SK-N-SH treated with all-trans-retinoic acid at 6 μM for 48 hours (cell line): ENCODE data around the gene MAP3K10.

Experiments used
- ESRRG ChIP-seq: fragments of 250-450 bp; sonication (Bioruptor Pico); IDR thresholded peaks from 2 replicates; pipeline ENCODE4 v1.6.1; 2021; ENCODE audit warnings: mild to moderate bottlenecking
- TF ChIP-seq, protein P1 (sequence below): fragments of 250-450 bp; sonication (Bioruptor Pico); IDR thresholded peaks from 2 replicates; pipeline ENCODE4 v1.8.0; 2021; ENCODE audit warnings: low read depth, mild to moderate bottlenecking, moderate library complexity, borderline replicate concordance
- TF ChIP-seq, protein P2 (sequence below): fragments of 250-450 bp; sonication (Bioruptor Pico); IDR thresholded peaks from 2 replicates; pipeline ENCODE4 v1.8.0; 2020; ENCODE audit warnings: mild to moderate bottlenecking, moderate library complexity, borderline replicate concordance

DNA sequence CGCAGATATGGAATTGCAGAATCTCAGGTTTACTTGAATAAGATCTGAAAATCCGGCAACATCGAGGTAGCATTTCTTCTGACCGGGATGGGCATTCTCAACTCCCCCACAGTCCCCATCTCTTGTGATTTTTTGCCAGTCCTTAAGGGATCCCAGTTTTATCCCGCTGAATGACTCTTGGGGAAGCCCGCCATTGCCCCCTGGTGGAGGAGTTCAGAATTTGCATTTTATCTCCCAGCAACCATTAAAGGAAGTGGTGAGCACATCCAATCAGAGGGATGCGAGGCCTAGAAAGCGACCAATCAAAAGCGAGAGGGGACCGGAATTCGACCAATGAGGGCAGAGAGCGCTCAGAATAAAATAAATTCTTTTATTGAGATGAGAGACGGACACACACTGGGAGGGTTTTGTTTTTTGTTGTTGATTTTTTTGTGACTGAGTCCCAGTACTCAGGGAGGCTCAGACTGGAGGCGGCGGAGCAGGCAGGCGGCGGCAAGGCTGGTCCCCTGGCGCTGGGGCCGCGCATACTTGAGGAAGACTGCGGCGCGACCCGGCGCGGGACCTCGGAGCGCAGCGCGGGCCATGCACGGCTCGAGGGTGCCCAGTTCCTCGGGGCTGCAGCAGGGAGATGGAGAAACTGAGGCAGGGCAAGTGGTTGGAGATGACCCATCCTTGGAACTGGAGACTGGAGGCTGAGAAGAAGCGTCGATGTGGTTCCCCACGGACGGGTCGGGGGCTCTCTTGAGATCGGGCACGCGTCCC is 30.8 kb downstream of the MAP3K10 start:
- TF ChIP-seq, protein P1, sequence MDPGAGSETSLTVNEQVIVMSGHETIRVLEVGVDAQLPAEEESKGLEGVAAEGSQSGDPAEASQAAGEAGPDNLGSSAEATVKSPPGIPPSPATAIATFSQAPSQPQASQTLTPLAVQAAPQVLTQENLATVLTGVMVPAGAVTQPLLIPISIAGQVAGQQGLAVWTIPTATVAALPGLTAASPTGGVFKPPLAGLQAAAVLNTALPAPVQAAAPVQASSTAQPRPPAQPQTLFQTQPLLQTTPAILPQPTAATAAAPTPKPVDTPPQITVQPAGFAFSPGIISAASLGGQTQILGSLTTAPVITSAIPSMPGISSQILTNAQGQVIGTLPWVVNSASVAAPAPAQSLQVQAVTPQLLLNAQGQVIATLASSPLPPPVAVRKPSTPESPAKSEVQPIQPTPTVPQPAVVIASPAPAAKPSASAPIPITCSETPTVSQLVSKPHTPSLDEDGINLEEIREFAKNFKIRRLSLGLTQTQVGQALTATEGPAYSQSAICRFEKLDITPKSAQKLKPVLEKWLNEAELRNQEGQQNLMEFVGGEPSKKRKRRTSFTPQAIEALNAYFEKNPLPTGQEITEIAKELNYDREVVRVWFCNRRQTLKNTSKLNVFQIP: no peak
- TF ChIP-seq, protein P2, sequence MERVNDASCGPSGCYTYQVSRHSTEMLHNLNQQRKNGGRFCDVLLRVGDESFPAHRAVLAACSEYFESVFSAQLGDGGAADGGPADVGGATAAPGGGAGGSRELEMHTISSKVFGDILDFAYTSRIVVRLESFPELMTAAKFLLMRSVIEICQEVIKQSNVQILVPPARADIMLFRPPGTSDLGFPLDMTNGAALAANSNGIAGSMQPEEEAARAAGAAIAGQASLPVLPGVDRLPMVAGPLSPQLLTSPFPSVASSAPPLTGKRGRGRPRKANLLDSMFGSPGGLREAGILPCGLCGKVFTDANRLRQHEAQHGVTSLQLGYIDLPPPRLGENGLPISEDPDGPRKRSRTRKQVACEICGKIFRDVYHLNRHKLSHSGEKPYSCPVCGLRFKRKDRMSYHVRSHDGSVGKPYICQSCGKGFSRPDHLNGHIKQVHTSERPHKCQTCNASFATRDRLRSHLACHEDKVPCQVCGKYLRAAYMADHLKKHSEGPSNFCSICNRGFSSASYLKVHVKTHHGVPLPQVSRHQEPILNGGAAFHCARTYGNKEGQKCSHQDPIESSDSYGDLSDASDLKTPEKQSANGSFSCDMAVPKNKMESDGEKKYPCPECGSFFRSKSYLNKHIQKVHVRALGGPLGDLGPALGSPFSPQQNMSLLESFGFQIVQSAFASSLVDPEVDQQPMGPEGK (CRISPR knock-in tag): no peak
- no peak for TF ChIP-seq ESRRG (CRISPR knock-in tag)
